CD14-positive monocyte (primary cell): ENCODE data around the gene PPP2R3A. TPM values are rescaled to one million over a fixed set of nuclear protein-coding genes. Genes with fewer than 3 reads are reported as not detected.

ENCODE experiments used
- DNase-seq, 3 donors: peaks; one replicate each; pipeline ENCODE4 v3.0.0-alpha.2; 2011 to 2022
- H2AFZ ChIP-seq: 2 replicates; pipeline ENCODE4 v1.6.0; 2012; ENCODE audit warnings: mild to moderate bottlenecking, low read depth, low read length, inconsistent platforms; ENCODE audit not compliant: insufficient read depth, poor library complexity, severe bottlenecking
- H3K27ac ChIP-seq, 2 donors: 1 replicate in 1 of 2; 2 replicates in 1 of 2; pipeline ENCODE4 v1.5.1; 2012 to 2013; ENCODE audit warnings: low read length in 2 of 2, control low read depth in 1 of 2, inconsistent platforms in 1 of 2, low read depth in 1 of 2, mild to moderate bottlenecking in 1 of 2
- H3K27me3 ChIP-seq, 2 donors: one replicate each; pipeline versions ENCODE4 v1.6.0 to v1.6.1; 2011 to 2013; ENCODE audit warnings: low read length in 2 of 2; ENCODE audit not compliant: control insufficient read depth in 2 of 2, insufficient read depth in 2 of 2
- H3K36me3 ChIP-seq, 2 donors: replicated peaks in 1 of 2; 1 replicate in 1 of 2; 2 replicates in 1 of 2; pipeline versions ENCODE4 v1.5.1 to v1.6.1; 2012 to 2013; ENCODE audit warnings: low read length in 2 of 2, control low read depth in 1 of 2, inconsistent platforms in 1 of 2, mild to moderate bottlenecking in 1 of 2; ENCODE audit not compliant: insufficient read depth in 2 of 2, control insufficient read depth in 1 of 2
- H3K4me1 ChIP-seq, 2 donors: 1 replicate in 1 of 2; 2 replicates in 1 of 2; pipeline versions ENCODE4 v1.5.1 to v1.6.1; 2012 to 2013; ENCODE audit warnings: low read length in 2 of 2, control low read depth in 1 of 2, inconsistent platforms in 1 of 2, mild to moderate bottlenecking in 1 of 2, moderate library complexity in 1 of 2; ENCODE audit not compliant: insufficient read depth in 2 of 2, control insufficient read depth in 1 of 2
- H3K4me2 ChIP-seq: replicated peaks from 2 replicates; pipeline ENCODE3; 2012; ENCODE audit warnings: low read length, moderate library complexity, mild to moderate bottlenecking; ENCODE audit not compliant: poor library complexity, severe bottlenecking; ENCODE audit errors: extremely low read depth
- H3K4me3 ChIP-seq, 3 experiments: fragments of 200-600 bp in 1 of 3; sonication (generic) in 1 of 3; replicated peaks in 1 of 3; 1 replicate in 2 of 3; 2 replicates in 1 of 3; pipeline ENCODE4 v1.5.1; 2011 to 2013; ENCODE audit warnings: low read length in 3 of 3, mild to moderate bottlenecking in 3 of 3, control low read depth in 2 of 3, low read depth in 2 of 3, inconsistent platforms in 1 of 3, moderate library complexity in 1 of 3
- H3K79me2 ChIP-seq: 2 replicates; pipeline ENCODE4 v1.6.0; 2012; ENCODE audit warnings: mild to moderate bottlenecking, control low read depth, inconsistent platforms, low read length, moderate library complexity; ENCODE audit not compliant: insufficient read depth
- H3K9ac ChIP-seq: 2 replicates; pipeline ENCODE4 v1.6.0; 2017; ENCODE audit warnings: low read length, mild to moderate bottlenecking; ENCODE audit not compliant: insufficient read depth, poor library complexity, severe bottlenecking
- H3K9me3 ChIP-seq, 2 donors: replicated peaks in 1 of 2; 1 replicate in 1 of 2; 2 replicates in 1 of 2; pipeline versions ENCODE4 v1.5.1 to v1.6.1; 2012 to 2013; ENCODE audit warnings: low read length in 2 of 2, control low read depth in 1 of 2; ENCODE audit not compliant: control insufficient read depth in 1 of 2, insufficient read depth in 1 of 2
- H4K20me1 ChIP-seq: 2 replicates; pipeline ENCODE4 v1.6.0; 2012; ENCODE audit warnings: mild to moderate bottlenecking, low read length, control low read depth, moderate library complexity; ENCODE audit not compliant: insufficient read depth
- H3K27ac Mint-ChIP-seq, 7 donors: one replicate each; pipeline ENCODE4 v1.8.0; 2020; ENCODE audit warnings: mild to moderate bottlenecking in 7 of 7, mixed read lengths in 7 of 7, moderate library complexity in 6 of 7, inconsistent platforms in 2 of 7
- H3K27me3 Mint-ChIP-seq, 3 donors: one replicate each; pipeline ENCODE4 v1.8.0; 2021 to 2022; ENCODE audit warnings: low read depth in 3 of 3, mild to moderate bottlenecking in 3 of 3, mixed read lengths in 3 of 3, moderate library complexity in 3 of 3, inconsistent platforms in 1 of 3
- H3K36me3 Mint-ChIP-seq, 2 donors: one replicate each; pipeline ENCODE4 v1.8.0; 2020; ENCODE audit warnings: mixed read lengths in 2 of 2, inconsistent platforms in 1 of 2, mild to moderate bottlenecking in 1 of 2
- H3K4me1 Mint-ChIP-seq: one replicate; pipeline ENCODE4 v1.8.0; 2020; ENCODE audit warnings: mild to moderate bottlenecking, mixed read lengths
- H3K4me3 Mint-ChIP-seq, 2 donors: one replicate each; pipeline ENCODE4 v1.8.0; 2020; ENCODE audit warnings: mild to moderate bottlenecking in 2 of 2, mixed read lengths in 2 of 2, moderate library complexity in 1 of 2
- H3K9me3 Mint-ChIP-seq, 7 donors: one replicate each; pipeline ENCODE4 v1.8.0; 2020 to 2022; ENCODE audit warnings: mixed read lengths in 7 of 7, mild to moderate bottlenecking in 6 of 7, moderate library complexity in 6 of 7, inconsistent platforms in 2 of 7
- CTCF ChIP-seq: fragments of 200-600 bp; IDR thresholded peaks from one replicate; pipeline ENCODE4 v1.8.0; 2022; ENCODE audit warnings: antibody characterized with exemption, mild to moderate bottlenecking
- WGBS: methylation state at CpG from one replicate; pipeline ENCODE4 v1.1.5; 2013; ENCODE audit warnings: missing lambda C conversion rate; ENCODE audit not compliant: insufficient coverage; 5-methylcytosine and 5-hydroxymethylcytosine counted together
- intact Hi-C, 2 donors: fragments of 100-400 bp; cut with micrococcal nuclease; formaldehyde crosslinking; loops; one replicate each; pipeline versions ENCODE4 v1.15.0 to v1.15.1; 2023
- polyA plus RNA-seq, 3 donors: library from polyadenylated mRNA; depleted of rRNA in 1 of 3; unstranded in 2 of 3; stranded (reverse) in 1 of 3; fragments of 300-500 nt in 2 of 3; fragments of >200 nt in 1 of 3; fragmentation: Illumina TruSeq in 2 of 3; gene quantifications; 1 replicate in 2 of 3; 2 replicates in 1 of 3; pipeline ENCODE4 v1.2.3, GENCODE V29; 2012 to 2021

Gene PPP2R3A
- polyA plus RNA-seq, 3 donors = 0.09 to 0.15 (median 0.10) TPM

GRCh38 chr3:136022529-136023263 lies 57.2 kb downstream of the PPP2R3A start:
- DNase-seq = no peak
- TF ChIP-seq CTCF = no peak
- Histone ChIP-seq H3K9me3 (no peaks in the 10 kb centered on the region), H3K4me2 (no peak overlapping the region), H3K27ac (no peak overlapping the region), H3K36me3 (no peaks in the 10 kb centered on the region), H3K4me3 (no peak overlapping the region), H3K9ac (no peak overlapping the region), H2AFZ (no peak overlapping the region), H3K79me2 (no peaks in the 10 kb centered on the region), H3K27me3 (no peaks in the 10 kb centered on the region), H3K4me1 (no peaks in the 10 kb centered on the region), H4K20me1 (no peaks in the 10 kb centered on the region)
- intact Hi-C loops = no loop called here
- H3K27me3 Mint-ChIP-seq = peaks cover 0 to 2% (median 0%) of the 10 kb centered on the region in 3 donors
- no peak overlapping the region for H3K27ac Mint-ChIP-seq
- peaks cover 2% of the 10 kb centered on the region for H3K4me1 Mint-ChIP-seq
- no peak overlapping the region for H3K4me3 Mint-ChIP-seq
- 100% methylated on average over 3 of the region's 6 CpGs for WGBS
- no peaks in the 10 kb centered on the region for H3K36me3 Mint-ChIP-seq
- H3K9me3 Mint-ChIP-seq = peaks cover 0 to 2% (median 0%) of the 10 kb centered on the region in 7 donors

DNA sequence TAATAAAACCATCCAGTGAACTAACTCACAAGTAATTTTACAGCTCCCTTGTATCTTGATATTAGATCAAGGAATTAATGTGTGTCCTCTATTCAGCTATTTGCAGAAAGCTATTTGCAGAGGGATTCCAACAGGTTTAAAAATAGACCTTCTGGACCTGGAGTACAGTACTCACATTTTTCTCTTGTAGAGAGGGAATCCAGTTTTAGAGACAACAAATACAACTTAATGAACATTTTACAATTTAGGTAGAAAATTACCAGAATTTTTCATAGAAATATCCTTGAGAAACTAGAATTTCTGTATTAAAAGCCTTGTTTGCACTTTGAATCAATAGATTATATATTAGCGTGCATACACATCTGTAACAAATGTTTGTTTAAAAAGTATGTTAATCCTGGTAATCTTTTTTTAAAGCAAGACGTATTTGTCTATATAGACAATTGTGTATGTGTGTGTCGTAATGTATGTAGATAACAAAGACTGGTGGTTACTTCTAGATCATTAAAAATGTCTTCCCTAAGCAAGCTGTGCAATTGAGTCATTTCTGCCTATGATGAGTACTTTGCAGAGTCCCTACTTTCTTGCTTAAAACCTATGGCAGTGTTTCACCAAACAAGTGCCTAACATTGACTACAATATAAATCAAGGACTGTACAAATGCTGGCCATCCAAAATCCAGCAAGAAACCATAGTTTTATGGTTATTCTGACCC lies 57.9 kb downstream of the PPP2R3A start:
- TF ChIP-seq CTCF = no peak
- H3K4me3 ChIP-seq = no peak overlapping the region
- Mint-ChIP-seq H3K4me1 (peaks cover 2% of the 10 kb centered on the region), H3K4me3 (no peak overlapping the region), H3K9me3 (peaks cover 0 to 2% (median 0%) of the 10 kb centered on the region in 7 donors), H3K36me3 (no peaks in the 10 kb centered on the region), H3K27ac (no peak overlapping the region), H3K27me3 (peaks cover 0 to 2% (median 0%) of the 10 kb centered on the region in 3 donors)
- DNase-seq = no peak
- H3K27me3 ChIP-seq = no peaks in the 10 kb centered on the region
- intact Hi-C loops = no loop called here
- H3K27ac ChIP-seq = no peak overlapping the region
- no peaks in the 10 kb centered on the region for H3K4me1 ChIP-seq
- H3K36me3 ChIP-seq = no peaks in the 10 kb centered on the region
- no peaks in the 10 kb centered on the region for H4K20me1 ChIP-seq
- WGBS = no CpG with 5 or more reads among the region's 3 CpGs
- H2AFZ ChIP-seq = no peak overlapping the region
- H3K79me2 ChIP-seq = no peaks in the 10 kb centered on the region
- no peak overlapping the region for H3K9ac ChIP-seq
- H3K9me3 ChIP-seq = no peaks in the 10 kb centered on the region
- H3K4me2 ChIP-seq = no peak overlapping the region
